GM18519 (cell line): ENCODE data around the gene C3orf22.

Experiments
- ATAC-seq: cut with Tn5 transposase; IDR thresholded peaks from one replicate; pipeline ENCODE4 v1.9.1; 2021; ENCODE audit warnings: mild to moderate bottlenecking, moderate library complexity; ENCODE audit not compliant: unreplicated experiment, low FRiP score

The C3orf22 gene

GRCh38 chr3:126516152-126516935 is 42.4 kb downstream of the C3orf22 start:
- ATAC-seq: no peak

- no peak for ATAC-seq
These were observed 43.5 kb downstream of the C3orf22 start for GRCh38 chr3:126515066-126515706.

GRCh38 chr3:126514161-126514560 is 44.6 kb downstream of the C3orf22 start:
- ATAC-seq: no peak

- ATAC-seq: no peak
These were observed 45.6 kb downstream of the C3orf22 start for GRCh38 chr3:126512916-126513650.

GRCh38 chr3:126512026-126512425 is 46.7 kb downstream of the C3orf22 start:
- ATAC-seq: no peak

- no peak for ATAC-seq
These were observed 47.4 kb downstream of the C3orf22 start for GRCh38 chr3:126511291-126511690.

- no peak for ATAC-seq
These were observed 48.3 kb downstream of the C3orf22 start for GRCh38 chr3:126510308-126510910.

GRCh38 chr3:126509597-126510307 is 49.0 kb downstream of the C3orf22 start:
- ATAC-seq: no peak

GRCh38 chr3:126508564-126508964 is 50.2 kb downstream of the C3orf22 start:
- no peak for ATAC-seq

GRCh38 chr3:126507886-126508285 is 50.8 kb downstream of the C3orf22 start:
- no peak for ATAC-seq

GRCh38 chr3:126503701-126504100 is 55.0 kb downstream of the C3orf22 start:
- no peak for ATAC-seq

GRCh38 chr3:126502656-126503055 is 56.1 kb downstream of the C3orf22 start:
- no peak for ATAC-seq

- ATAC-seq: no peak
These were observed 57.0 kb downstream of the C3orf22 start for GRCh38 chr3:126501736-126502135.

- ATAC-seq: no peak
These were observed 57.7 kb downstream of the C3orf22 start for GRCh38 chr3:126501054-126501453.

- no peak for ATAC-seq
These were observed 58.7 kb downstream of the C3orf22 start for GRCh38 chr3:126500016-126500415.
